ENCODE measurements around the gene PSMA3.

PSMA3 gene

GRCh38 chr14:58297762-58298476 is 53.3 kb downstream of the PSMA3 start:
- peak; percentile 100 for DNase-seq (ENCODE audit: low read depth in 1 of 2, low spot score in 1 of 2)
- TF ChIP-seq JUND (IDR thresholded peaks at IDR 0.05; ENCODE audit: low read depth), result no peak
- in situ Hi-C loops (cut with HindIII; ENCODE audit: low pct_unique_long_range_greater_than_20kb, low sequenced_read_pairs), result no loop called here

- TF ChIP-seq JUND (IDR thresholded peaks at IDR 0.05; ENCODE audit: low read depth), result no peak
- in situ Hi-C loops (cut with HindIII; ENCODE audit: low pct_unique_long_range_greater_than_20kb, low sequenced_read_pairs), result no loop called here
- no peak for DNase-seq (ENCODE audit: low read depth in 1 of 2, low spot score in 1 of 2)
Observed at GRCh38 chr14:58298477-58299400, 54.1 kb downstream of the PSMA3 start, which contains the start of gene ARID4A. TSS of gene ARID4A (plus strand) at chr14:58298555. CDS start at chr14:58299855, 1,300 bp downstream.

GRCh38 chr14:58299401-58300330 is 55.0 kb downstream of the PSMA3 start:
- no peak for TF ChIP-seq JUND (IDR thresholded peaks at IDR 0.05; ENCODE audit: low read depth)
- in situ Hi-C loops (cut with HindIII; ENCODE audit: low pct_unique_long_range_greater_than_20kb, low sequenced_read_pairs), result no loop called here
- DNase-seq (ENCODE audit: low read depth in 1 of 2, low spot score in 1 of 2), result no peak

- no peak for TF ChIP-seq JUND (IDR thresholded peaks at IDR 0.05; ENCODE audit: low read depth)
- in situ Hi-C loops (cut with HindIII; ENCODE audit: low pct_unique_long_range_greater_than_20kb, low sequenced_read_pairs), result no loop called here
- DNase-seq (ENCODE audit: low read depth in 1 of 2, low spot score in 1 of 2), result no peak
Observed at GRCh38 chr14:58301416-58301815, 56.8 kb downstream of the PSMA3 start.

- DNase-seq (ENCODE audit: low read depth in 1 of 2, low spot score in 1 of 2), result no peak
- in situ Hi-C loops (cut with HindIII; ENCODE audit: low pct_unique_long_range_greater_than_20kb, low sequenced_read_pairs), result no loop called here
- TF ChIP-seq JUND (IDR thresholded peaks at IDR 0.05; ENCODE audit: low read depth), result no peak
Observed at GRCh38 chr14:58305730-58306129, 61.1 kb downstream of the PSMA3 start.

GRCh38 chr14:58307597-58308316 is 63.1 kb downstream of the PSMA3 start:
- no peak for DNase-seq (ENCODE audit: low read depth in 1 of 2, low spot score in 1 of 2)
- in situ Hi-C loops (cut with HindIII; ENCODE audit: low pct_unique_long_range_greater_than_20kb, low sequenced_read_pairs), result no loop called here
- no peak for TF ChIP-seq JUND (IDR thresholded peaks at IDR 0.05; ENCODE audit: low read depth)

- TF ChIP-seq JUND (IDR thresholded peaks at IDR 0.05; ENCODE audit: low read depth), result no peak
- in situ Hi-C loops (cut with HindIII; ENCODE audit: low pct_unique_long_range_greater_than_20kb, low sequenced_read_pairs), result no loop called here
- DNase-seq (ENCODE audit: low read depth in 1 of 2, low spot score in 1 of 2), result no peak
Observed at GRCh38 chr14:58309086-58309485, 64.4 kb downstream of the PSMA3 start.

GRCh38 chr14:58313699-58314098 is 69.1 kb downstream of the PSMA3 start:
- in situ Hi-C loops (cut with HindIII; ENCODE audit: low pct_unique_long_range_greater_than_20kb, low sequenced_read_pairs), result no loop called here
- TF ChIP-seq JUND (IDR thresholded peaks at IDR 0.05; ENCODE audit: low read depth), result no peak
- DNase-seq (ENCODE audit: low read depth in 1 of 2, low spot score in 1 of 2), result no peak

- no peak for DNase-seq (ENCODE audit: low read depth in 1 of 2, low spot score in 1 of 2)
- in situ Hi-C loops (cut with HindIII; ENCODE audit: low pct_unique_long_range_greater_than_20kb, low sequenced_read_pairs), result no loop called here
- TF ChIP-seq JUND (IDR thresholded peaks at IDR 0.05; ENCODE audit: low read depth), result no peak
Observed at GRCh38 chr14:58315606-58316005, 71.0 kb downstream of the PSMA3 start.
